CD4-positive, alpha-beta T cell treated with Interleukin-6 at 100 ng/mL for 8 hours (primary cell): ENCODE data around the gene MPP2.
A peak's percentile ranks its signal among the peaks of the same experiment; 100 is the strongest.
"Not testable (repeated sequence)": the region's sequence is repeated elsewhere in the genome, so short reads cannot be mapped to it uniquely, and the experiment has no call there.

Experiments used
- DNase-seq: peaks from one replicate; pipeline ENCODE4 v3.0.0-alpha.2; 2020; ENCODE audit warnings: mixed read lengths, low spot score

MPP2 gene

DNA sequence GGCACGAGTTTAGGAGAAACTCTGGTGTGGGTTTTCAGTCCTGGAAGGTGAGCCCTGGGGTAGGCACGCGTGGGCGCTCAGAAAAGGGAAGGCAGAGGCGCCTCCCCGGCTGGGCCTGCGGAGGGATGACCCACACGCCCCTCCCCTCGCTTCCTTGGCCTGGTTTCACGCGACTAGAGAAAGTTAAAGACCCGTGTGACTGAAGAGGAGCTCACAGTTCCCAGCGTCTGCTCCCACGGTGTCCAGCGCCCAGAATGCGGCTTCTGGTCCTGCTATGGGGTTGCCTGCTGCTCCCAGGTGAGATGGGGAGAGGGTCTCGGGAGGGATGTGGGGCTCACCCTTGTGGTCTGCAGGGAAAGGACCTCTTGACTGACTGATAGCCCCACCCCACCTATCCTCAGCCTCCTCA is 60.4 kb downstream of the MPP2 start, which contains the start of gene CD300LG:
Gene CD300LG, plus strand, starts transcription at position 214 of the 409 bp plus-strand sequence. Its CDS starts 41 bp downstream, at position 255.
- DNase-seq: no peak

DNA sequence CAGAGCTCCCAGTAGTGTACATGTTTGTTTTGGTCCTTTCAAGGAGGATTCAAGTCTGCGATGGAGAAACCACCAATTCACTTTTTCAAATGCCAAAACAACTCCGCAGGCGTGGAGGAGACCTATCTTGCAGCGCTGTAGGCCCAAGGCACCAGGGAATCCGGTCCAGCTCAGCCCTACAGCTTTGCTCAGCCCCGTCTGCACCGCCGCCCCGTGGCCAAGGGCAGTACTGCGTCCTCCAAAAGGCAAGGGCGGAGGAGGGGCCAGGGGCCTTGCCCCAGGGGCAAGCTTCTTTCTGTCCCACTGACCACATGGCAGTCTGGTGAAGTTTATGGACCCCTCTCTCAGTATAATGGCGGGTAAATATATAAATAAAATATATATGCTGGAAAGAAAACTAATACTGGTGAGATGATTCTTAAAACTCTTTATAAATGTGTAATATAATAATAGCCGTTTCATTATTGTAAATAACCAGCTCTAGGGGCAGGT is 61.1 kb downstream of the MPP2 start:
- peak; percentile 54 for DNase-seq

DNA sequence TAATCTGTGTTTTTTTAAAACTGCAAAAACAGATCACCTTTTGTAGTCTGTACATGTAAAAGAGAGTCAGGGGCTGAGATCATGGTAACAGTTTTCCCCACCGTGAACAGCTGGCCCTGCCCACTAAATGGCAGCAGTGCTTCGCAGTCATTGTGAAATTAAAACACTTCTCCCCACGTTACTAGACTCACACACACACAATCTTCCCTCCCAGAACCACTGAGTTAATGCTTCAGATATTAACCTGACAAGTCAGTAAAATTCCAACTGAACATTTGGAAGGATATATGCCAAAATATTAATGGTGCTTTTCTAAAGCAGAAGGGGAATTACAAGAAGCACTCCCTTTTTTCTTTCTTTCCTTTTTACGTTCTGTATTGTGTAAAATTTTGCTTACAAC is 61.6 kb downstream of the MPP2 start:
- no peak for DNase-seq

DNA sequence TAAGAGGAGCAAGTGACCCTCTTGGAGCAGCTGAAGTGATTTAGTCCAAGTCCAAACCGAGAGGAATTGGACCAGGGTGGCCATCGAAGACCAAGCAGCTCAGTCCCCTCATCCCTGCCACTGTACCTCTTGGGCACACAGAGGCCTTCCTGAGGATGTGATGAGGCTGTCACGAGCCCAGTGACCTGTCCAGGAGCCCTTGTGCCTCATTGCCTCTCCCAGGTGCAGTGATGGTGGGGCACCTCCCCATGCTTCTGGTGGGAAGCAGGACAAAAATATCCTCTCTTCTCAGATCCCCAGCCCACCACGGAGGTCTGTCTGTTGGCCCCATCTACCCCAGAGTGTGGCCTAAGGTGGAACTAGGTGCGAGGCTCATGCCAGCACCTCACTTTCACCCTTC is 63.1 kb downstream of the MPP2 start:
- DNase-seq: no peak

DNA sequence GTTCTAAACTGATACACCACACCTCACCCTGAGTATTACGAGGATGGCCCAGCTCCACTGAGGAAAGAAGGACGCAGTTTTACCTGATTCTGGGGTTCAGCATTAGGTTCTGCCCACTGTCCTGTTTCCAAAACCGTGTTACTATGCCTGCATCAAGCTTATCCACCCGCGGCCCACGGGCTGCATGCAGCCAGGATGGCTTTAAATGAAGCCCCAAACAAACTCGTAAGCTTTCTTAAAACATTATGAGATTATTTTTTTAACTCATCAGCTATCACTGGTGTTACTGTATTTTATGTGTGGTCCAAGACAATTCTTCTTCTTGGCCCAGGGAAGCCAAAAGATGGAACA is 64.4 kb downstream of the MPP2 start:
- DNase-seq: no peak

DNA sequence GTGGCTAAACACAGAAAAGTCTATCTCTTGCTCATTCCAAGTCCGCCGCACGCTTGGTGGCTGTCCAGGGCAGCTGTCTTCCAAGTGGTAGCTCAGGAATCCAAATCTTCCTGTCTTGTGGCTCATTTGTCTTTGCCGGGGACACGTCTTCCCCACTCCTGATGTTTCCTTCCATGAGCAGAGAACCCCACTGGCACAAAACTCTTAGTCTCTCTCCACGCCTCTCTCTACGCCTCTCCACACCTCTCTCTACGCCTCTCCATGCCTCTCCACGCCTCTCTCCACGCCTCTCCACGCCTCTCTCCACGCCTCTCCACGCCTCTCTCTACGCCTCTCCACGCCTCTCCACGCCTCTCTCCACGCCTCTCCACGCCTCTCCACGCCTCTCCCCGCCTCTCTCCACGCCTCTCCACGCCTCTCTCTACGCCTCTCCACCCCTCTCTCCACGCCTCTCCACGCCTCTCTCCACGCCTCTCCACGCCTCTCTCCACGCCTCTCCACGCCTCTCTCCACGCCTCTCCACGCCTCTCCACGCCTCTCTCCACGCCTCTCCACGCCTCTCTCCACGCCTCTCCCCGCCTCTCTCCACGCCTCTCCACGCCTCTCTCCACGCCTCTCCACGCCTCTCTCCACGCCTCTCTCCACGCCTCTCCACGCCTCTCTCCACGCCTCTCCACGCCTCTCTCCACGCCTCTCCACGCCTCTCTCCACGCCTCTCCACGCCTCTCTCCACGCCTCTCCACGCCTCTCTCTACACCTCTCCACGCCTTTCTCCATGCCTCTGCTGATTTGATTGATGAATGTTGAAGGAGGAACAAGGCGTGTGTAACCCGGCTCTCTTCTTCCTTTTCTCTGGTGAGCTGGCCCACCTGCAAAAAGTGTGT is 65.0 kb downstream of the MPP2 start:
- not testable (repeated sequence) for DNase-seq

DNA sequence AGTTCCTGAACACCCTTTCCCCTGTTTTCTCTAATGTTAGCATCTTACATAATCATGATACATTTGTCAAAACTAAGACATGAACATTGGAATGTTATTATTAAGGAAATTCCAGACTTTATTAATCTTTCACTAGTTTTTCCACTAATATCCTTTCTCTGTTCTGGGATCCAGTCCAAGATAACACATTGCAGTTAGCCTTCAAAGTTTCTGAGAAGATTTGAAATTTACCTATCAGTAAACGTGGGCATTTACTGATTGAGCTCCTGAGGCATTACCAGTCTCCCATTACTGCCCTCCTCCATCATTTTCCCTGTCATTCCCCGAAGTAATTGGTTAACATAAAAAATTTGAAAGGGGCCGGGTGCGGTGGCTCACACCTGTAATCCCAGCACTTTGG is 66.1 kb downstream of the MPP2 start:
- DNase-seq: no peak

DNA sequence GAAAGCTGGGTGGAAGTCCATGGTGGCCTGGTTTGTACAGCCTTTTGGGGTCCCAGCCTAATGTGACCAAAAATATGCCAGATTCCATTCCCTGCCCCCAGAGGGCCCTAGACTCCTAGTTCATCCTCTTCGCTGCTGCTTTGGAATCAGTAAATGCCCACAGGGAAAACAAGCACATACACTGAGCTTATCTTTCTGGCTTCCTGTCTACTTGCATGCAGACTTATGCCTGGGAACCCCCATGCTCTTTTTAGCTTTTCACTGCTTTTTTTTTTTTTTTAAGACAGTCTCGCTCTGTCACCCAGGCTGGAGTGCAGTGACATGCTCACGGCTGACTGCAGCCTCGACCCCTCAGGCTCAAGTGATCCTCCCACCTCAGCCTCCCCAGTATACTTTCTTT is 66.5 kb downstream of the MPP2 start:
- no peak for DNase-seq

DNA sequence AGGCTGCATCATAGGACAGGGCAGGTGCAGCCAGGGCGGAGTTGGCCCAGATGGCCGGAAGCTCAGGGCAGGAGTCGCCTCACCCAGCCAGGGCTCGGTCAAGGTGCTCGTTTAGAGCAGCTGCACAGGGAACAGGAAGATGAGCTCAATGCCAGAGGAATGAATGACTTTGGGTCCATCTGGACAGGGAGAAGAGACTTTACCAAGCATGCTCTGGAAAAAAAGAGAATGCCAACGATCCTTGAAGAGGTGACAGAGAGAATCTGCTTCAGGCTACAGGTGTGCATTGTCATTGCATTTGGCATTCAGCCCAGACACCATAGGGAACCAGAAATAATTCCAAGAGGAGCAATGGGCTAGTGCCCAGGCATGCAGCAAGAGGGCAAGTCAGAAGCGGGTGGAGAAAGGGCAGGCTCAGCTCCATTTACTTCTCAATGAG is 67.6 kb downstream of the MPP2 start:
- no peak for DNase-seq

DNA sequence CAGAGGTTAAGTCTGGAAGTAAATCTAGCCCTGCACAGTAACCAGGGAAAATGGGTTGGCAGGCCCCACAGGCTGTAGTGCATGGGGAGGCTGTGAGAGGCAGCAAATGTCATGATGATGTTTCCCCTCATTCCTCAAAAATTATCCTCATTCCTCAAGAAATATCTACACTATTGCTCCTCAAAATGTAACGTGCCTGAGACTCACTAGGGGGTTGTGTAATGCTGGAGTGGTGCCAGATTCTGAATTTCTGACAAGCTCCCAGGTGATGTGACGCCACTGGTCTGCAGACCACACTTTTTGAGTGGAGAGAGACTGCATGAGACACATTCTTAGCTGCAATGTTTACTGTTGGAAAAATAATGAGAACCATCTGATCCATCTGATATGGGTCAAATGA is 73.2 kb downstream of the MPP2 start:
- DNase-seq: no peak

DNA sequence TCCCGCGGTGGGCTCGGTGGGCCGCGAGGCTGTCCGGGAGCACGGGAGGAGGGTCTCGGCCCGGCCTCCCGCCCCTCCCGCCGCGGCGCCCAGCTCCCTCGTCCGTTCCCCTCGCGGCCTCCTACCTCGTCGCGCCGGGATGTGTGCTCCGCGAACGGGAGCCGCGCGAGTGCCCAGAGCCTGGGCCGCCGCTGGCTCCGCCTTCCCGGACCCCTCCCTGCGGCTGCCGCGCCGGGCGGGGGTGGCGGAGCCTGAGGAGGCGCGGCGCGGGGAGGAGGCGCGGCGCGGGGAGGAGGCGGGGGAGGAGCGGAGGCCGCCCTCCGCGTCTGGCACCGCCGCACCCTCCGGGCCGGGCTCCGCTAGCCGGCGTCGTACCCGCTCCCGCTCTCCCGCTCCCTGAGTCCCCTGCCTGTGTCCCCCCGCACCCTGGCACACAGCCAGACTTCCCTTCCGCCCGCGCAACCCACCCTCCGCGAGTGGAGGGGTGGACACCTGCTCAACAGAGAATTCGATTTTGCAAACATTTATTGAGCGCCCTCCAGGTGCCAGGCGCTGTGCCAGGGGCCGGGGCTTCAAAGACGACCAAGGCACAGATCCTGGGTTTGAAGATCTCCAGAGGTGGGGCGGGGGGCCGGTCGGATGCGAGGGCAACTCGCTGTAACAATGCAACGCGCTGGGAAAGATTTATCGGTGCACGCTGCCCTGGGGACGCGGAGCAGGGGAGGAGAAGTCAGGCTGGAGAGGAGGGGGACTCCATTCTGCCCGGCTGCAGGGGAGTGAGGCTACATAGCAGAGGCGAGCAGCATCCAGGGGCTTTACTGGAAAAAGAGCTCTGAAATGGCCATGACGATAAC is 74.1 kb downstream of the MPP2 start, which contains the start of gene MPP3:
Gene MPP3, minus strand, starts transcription at position 171 of the 854 bp plus-strand sequence. CDS start 1,240 bp downstream, outside the sequence.
- peak; percentile 43 for DNase-seq

DNA sequence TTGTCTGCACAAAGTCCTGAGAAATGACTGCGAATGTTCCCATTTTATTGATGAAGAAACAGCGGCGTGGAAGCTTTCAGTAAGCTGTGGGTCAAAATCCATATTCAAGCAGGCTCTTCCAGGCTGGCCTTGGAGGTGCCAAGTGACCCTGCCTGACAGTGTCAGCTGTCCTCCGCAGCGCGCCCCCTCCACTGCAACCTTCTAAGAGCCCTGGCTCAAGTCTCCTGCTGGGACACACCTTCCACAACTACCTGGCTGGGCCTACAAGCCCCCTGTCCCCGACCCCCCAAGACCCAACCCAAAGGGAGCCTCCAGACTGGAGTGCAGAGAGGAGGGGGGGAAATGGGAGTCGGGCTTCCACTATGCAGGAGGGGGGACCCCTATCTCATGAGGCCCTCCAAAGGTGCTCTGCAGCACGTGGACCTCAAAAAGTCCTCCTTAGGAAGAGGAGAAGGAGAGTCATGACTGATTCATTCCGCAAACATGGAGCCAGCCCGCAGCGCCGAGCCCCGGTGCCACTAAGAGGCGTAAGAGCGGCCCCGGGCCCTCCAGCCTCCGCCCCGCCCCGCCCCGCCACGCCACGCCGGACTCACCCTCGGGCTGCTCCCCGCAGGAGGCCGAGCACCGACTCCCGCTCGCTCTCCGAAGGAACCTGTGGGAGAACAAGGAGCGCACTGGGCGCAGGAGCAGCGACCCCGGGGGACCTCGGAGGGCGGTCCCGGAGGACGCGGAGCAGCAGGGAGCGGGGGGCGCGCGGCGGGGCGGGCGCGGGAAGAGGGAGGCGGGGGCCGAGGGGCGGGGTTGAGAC is 75.0 kb downstream of the MPP2 start:
- DNase-seq: no peak

DNA sequence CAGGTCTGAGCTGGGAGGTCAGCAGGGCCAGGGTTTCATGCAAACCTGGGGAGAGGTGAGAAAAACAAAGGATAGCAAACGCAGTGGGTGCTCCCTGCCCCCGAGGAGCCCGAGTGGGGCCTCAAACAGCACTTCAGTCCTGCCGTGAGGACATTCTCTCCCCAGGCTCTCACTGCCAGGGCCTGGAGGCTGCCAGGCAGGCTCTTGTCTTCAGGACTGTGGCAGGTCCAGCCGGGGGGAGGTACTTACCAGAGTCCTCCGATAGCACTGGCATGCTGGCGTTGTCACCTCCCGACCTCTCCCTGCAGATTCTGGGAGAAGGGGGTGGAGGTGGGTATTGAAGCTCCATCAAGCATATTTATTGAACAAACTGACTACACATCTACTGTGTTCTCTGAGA is 75.7 kb downstream of the MPP2 start:
- no peak for DNase-seq

DNA sequence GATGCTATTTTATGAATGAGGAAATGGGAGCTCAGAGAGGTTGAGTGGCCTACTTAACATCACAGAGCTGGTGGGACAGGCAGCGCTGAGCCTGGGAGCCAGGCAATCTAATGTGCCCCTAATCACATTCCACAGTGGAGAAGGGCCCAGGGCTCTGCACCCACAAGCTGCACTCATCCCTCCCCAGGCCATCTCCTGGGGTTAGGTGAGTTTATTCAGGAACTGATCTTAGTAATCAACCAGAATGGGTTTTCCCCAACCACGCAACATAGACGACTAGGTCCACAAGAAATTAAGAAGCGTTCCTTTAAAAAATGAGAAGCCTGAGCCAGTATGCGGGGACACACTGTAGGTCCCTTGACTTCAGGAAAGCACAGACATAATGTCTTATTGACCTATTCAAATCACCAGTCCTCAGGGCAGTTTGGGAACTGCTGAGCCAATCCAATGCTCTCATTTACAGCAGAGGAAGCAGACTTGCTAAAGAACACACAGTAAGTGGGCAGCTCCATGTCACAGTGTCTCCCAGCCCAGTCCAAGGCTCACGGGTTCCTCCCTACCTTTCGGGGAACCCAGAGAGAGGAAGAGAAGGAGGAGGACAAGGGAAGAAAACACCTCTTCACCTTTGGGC is 76.7 kb downstream of the MPP2 start:
- no peak for DNase-seq

DNA sequence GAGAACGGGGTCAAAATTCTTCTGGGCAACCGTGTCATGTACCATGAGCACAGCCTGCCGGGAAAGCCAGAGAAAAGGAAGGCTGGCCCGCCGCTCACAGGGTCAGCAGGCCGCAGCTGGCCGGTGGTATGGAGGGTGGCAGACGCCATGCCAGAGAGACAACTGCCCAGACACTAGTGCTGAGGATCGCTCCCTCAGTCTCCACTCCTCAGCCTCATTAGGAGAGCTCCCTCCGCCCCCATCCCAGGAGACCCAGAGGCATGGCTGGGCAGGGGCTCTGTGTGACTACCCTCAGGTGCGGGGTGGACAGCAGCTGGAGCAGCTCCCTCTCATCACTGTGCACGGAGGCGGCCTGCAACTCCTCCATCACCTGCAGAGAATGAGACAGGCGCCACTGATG is 77.6 kb downstream of the MPP2 start:
- DNase-seq: no peak

DNA sequence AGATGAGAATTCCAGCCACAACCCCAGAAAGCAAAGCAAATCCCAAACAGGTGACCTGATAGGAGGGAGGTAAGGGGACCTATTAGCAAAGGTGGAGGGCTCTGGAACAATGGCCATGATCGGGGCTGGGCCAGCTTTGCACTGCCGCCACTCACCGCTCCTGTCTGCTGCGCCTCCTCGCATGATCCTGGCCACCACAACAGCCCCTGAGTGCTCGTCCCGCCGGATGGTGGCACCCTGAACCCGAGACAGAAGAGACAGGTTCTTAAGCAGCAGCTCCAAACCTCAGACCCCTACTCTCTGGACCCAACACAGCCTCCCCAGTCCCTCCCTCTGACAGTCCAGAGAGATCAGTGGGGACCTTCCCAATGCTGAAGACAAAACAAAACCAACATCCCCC is 79.7 kb downstream of the MPP2 start:
- no peak for DNase-seq

DNA sequence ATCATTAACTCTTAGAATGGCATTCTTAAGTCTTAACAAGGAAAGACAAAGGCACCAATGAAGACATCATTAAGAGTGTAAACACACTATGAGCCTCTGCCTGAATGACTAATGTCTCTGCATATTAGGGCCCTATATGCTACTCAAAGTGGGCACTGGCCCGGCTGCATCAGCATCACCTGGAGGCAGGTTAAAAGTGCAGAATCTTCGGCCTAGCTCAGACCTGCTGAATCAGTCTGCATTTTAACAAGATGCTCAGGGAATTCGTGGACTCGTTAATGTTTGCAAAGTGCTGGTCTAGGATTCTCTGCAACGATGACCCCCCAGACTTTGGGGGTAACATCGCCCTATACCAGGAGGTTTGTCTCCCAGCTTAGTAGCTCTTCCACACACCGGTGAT is 81.1 kb downstream of the MPP2 start:
- no peak for DNase-seq

DNA sequence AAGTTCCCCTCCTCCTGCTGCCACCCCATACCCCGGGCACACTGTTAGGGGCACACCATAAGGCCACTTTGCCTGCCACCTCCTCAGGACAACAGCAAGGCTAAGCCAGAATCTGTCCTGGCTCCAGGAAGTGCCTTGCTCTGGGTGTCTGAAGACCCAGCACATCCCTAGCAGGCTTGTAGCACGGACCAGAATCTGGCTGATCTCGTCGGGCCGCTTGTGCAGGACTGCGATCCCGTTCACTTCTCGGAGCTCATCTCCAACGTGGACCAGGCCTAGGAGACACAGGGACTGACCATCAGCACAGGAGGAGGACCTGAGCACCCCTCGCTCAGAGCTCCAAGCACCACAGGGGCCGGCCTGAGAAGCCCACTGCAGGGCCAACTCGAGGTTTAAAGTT is 81.8 kb downstream of the MPP2 start:
- no peak for DNase-seq
